HEK293 (cell line): ENCODE data around the gene TANGO2.

Experiments used
- CTCF ChIA-PET: fragments of 350-600 bp; formaldehyde crosslinking; extraction: SDS; loops from one replicate; lab custom pipeline; 2021; ENCODE audit warnings: antibody characterized with exemption; lab: Yijun Ruan, JAX
- POLR2A ChIA-PET: fragments of 300-600 bp; formaldehyde crosslinking; extraction: SDS; loops from one replicate; lab custom pipeline; 2020; ENCODE audit warnings: antibody characterized with exemption, inconsistent platforms; lab: Yijun Ruan, JAX
- H3K27ac ChIP-seq: fragments of 200-500 bp; sonication (Bioruptor generic); 2 replicates; pipeline ENCODE4 v1.5.1; 2014; ENCODE audit warnings: low read depth, low read length, control low read depth, inconsistent platforms; ENCODE audit errors: extremely low read depth
- H3K36me3 ChIP-seq, 2 experiments: fragments of 200-500 bp in 1 of 2; sonication (Bioruptor generic) in 1 of 2; 1 replicate in 1 of 2; 2 replicates in 1 of 2; pipeline ENCODE4 v1.5.1; 2014 to 2017; ENCODE audit warnings: inconsistent platforms in 2 of 2, low read length in 2 of 2; ENCODE audit not compliant: control insufficient read depth in 2 of 2, insufficient read depth in 1 of 2
- H3K4me1 ChIP-seq: fragments of 200-500 bp; sonication (Bioruptor generic); 2 replicates; pipeline ENCODE4 v1.5.1; 2014; ENCODE audit warnings: mild to moderate bottlenecking, low read length, inconsistent platforms; ENCODE audit not compliant: control insufficient read depth, insufficient read depth
- H3K4me3 ChIP-seq: 2 replicates; pipeline ENCODE4 v1.5.1; 2011; ENCODE audit warnings: low read depth, mild to moderate bottlenecking, control low read depth, low read length, moderate library complexity
- H3K9me3 ChIP-seq: fragments of 200-500 bp; sonication (Bioruptor generic); 2 replicates; pipeline ENCODE4 v1.5.1; 2014; ENCODE audit warnings: low read depth, low read length, inconsistent platforms; ENCODE audit not compliant: control insufficient read depth, insufficient read depth
- HOXC10 ChIP-seq: sonication (generic); formaldehyde crosslinking; IDR thresholded peaks from 2 replicates; pipeline ENCODE4 v1.8.1; 2023; ENCODE audit warnings: mild to moderate bottlenecking, missing genetic modification reagents
- KLF9 ChIP-seq: fragments of 450-650 bp; formaldehyde crosslinking; IDR thresholded peaks from 2 replicates; pipeline ENCODE4 v1.5.1; 2016; ENCODE audit warnings: missing biosample characterization, missing genetic modification characterization, low read depth
- OSR2 ChIP-seq: fragments of 450-650 bp; formaldehyde crosslinking; IDR thresholded peaks from 2 replicates; pipeline ENCODE4 v1.5.1; 2016; ENCODE audit warnings: missing biosample characterization, missing genetic modification characterization
- PATZ1 ChIP-seq: fragments of 450-650 bp; formaldehyde crosslinking; IDR thresholded peaks from 2 replicates; pipeline ENCODE4 v1.5.1; 2016; ENCODE audit warnings: missing biosample characterization, missing genetic modification characterization
- PRDM2 ChIP-seq: fragments of 450-650 bp; formaldehyde crosslinking; IDR thresholded peaks from 2 replicates; pipeline ENCODE4 v1.5.1; 2016; ENCODE audit warnings: missing biosample characterization, missing genetic modification characterization, borderline replicate concordance
- WT1 ChIP-seq: fragments of 450-650 bp; formaldehyde crosslinking; IDR thresholded peaks from 2 replicates; pipeline ENCODE4 v1.5.1; 2016; ENCODE audit warnings: missing biosample characterization, missing genetic modification characterization
- ZBTB1 ChIP-seq: fragments of 450-650 bp; formaldehyde crosslinking; IDR thresholded peaks from 2 replicates; pipeline ENCODE4 v1.5.1; 2016; ENCODE audit warnings: missing biosample characterization, missing genetic modification characterization
- ZBTB6 ChIP-seq: fragments of 450-650 bp; formaldehyde crosslinking; IDR thresholded peaks from 2 replicates; pipeline ENCODE4 v1.5.1; 2017; ENCODE audit warnings: missing biosample characterization, missing genetic modification characterization
- ZNF175 ChIP-seq: fragments of 450-650 bp; formaldehyde crosslinking; IDR thresholded peaks from 2 replicates; pipeline ENCODE4 v1.5.1; 2016; ENCODE audit warnings: missing biosample characterization, missing genetic modification characterization
- ZNF211 ChIP-seq: fragments of 450-650 bp; formaldehyde crosslinking; IDR thresholded peaks from 2 replicates; pipeline ENCODE4 v1.5.1; 2016; ENCODE audit warnings: low read depth, missing biosample characterization, missing genetic modification characterization
- ZNF292 ChIP-seq: fragments of 450-650 bp; formaldehyde crosslinking; IDR thresholded peaks from 2 replicates; pipeline ENCODE4 v1.5.1; 2016; ENCODE audit warnings: low read depth, missing biosample characterization, missing genetic modification characterization, borderline replicate concordance
- ZNF341 ChIP-seq: fragments of 450-650 bp; formaldehyde crosslinking; IDR thresholded peaks from 2 replicates; pipeline ENCODE4; 2016; ENCODE audit warnings: low read depth, missing biosample characterization, missing genetic modification characterization
- ZNF433 ChIP-seq: fragments of 450-650 bp; formaldehyde crosslinking; IDR thresholded peaks from 2 replicates; pipeline ENCODE4 v1.5.1; 2016; ENCODE audit warnings: missing biosample characterization, missing genetic modification characterization, low read depth
- ZNF521 ChIP-seq: fragments of 450-650 bp; formaldehyde crosslinking; IDR thresholded peaks from 2 replicates; pipeline ENCODE4 v1.5.1; 2017; ENCODE audit warnings: missing biosample characterization, mild to moderate bottlenecking, missing genetic modification characterization
- ZNF654 ChIP-seq: fragments of 450-650 bp; formaldehyde crosslinking; IDR thresholded peaks from 2 replicates; pipeline ENCODE4 v1.5.1; 2016; ENCODE audit warnings: low read depth, missing biosample characterization, missing genetic modification characterization
- ZNF704 ChIP-seq: fragments of 450-650 bp; formaldehyde crosslinking; IDR thresholded peaks from 2 replicates; pipeline ENCODE4 v1.5.1; 2016; ENCODE audit warnings: missing biosample characterization, missing genetic modification characterization
- ZNF768 ChIP-seq: fragments of 450-650 bp; formaldehyde crosslinking; IDR thresholded peaks from 2 replicates; pipeline ENCODE4 v1.5.1; 2018; ENCODE audit warnings: missing biosample characterization, mild to moderate bottlenecking, missing genetic modification characterization
- ZNF776 ChIP-seq: fragments of 450-650 bp; formaldehyde crosslinking; IDR thresholded peaks from 2 replicates; pipeline ENCODE4 v1.5.0; 2017; ENCODE audit warnings: missing biosample characterization, missing genetic modification characterization, borderline replicate concordance
- ZNF792 ChIP-seq: fragments of 450-650 bp; formaldehyde crosslinking; IDR thresholded peaks from 2 replicates; pipeline ENCODE4 v1.5.1; 2016; ENCODE audit warnings: missing biosample characterization, missing genetic modification characterization
- ZNF837 ChIP-seq: fragments of 450-650 bp; formaldehyde crosslinking; IDR thresholded peaks from 2 replicates; pipeline ENCODE4 v1.5.1; 2016; ENCODE audit warnings: missing biosample characterization, missing genetic modification characterization
- ZSCAN18 ChIP-seq: fragments of 450-650 bp; formaldehyde crosslinking; IDR thresholded peaks from 2 replicates; pipeline ENCODE4 v1.5.1; 2016; ENCODE audit warnings: missing biosample characterization, missing genetic modification characterization
- TF ChIP-seq, protein P1 (sequence below): fragments of 450-650 bp; formaldehyde crosslinking; IDR thresholded peaks from 2 replicates; pipeline ENCODE4 v1.5.1; 2016; ENCODE audit warnings: missing biosample characterization, missing genetic modification characterization

Gene TANGO2

GRCh38 chr22:20111045-20111688, 90.3 kb downstream of the TANGO2 start:
- Histone ChIP-seq H3K27ac (peak overlapping the region; percentile 18; the same call in 1 of the 2 replicates), H3K4me3 (no peak overlapping the region), H3K9me3 (no peaks in the 10 kb centered on the region), H3K4me1 (no peaks in the 10 kb centered on the region), H3K36me3 (peaks cover 4 to 99% of the 10 kb centered on the region in 2 experiments; a peak in 2 of 3 replicates)
- POLR2A ChIA-PET: interaction anchor here (0.7 to 1.5 kb wide), 7 partner anchors 15 to 146 kb away, joined by 3 to 5 read pairs (median 3); partner anchors contain the start of gene DGCR8
- CTCF ChIA-PET: interaction anchor here (0.6 to 1.4 kb wide), 13 partner anchors 9 to 159 kb away, joined by 3 to 7 read pairs (median 3); no protein-coding TSS in a partner anchor
- TF ChIP-seq ZNF654 (tag by site-specific recombination) (no peak), ZNF521 (tag by site-specific recombination) (no peak), ZBTB6 (no peak), ZNF175 (tag by site-specific recombination) (no peak), ZNF837 (0 out of 2 replicates have a peak, but pooled peaks have one; percentile 83), PATZ1 (tag by site-specific recombination) (peak; percentile 46; the same call in 1 of the 2 replicates), WT1 (tag by site-specific recombination) (peak; percentile 21; the same call in 1 of the 2 replicates), ZNF704 (no peak), ZNF211 (tag by site-specific recombination) (no peak), ZNF433 (no peak), ZSCAN18 (tag by site-specific recombination) (no peak), OSR2 (tag by site-specific recombination) (peak; percentile 81), ZNF292 (tag by site-specific recombination) (no peak), HOXC10 (no peak), ZNF768 (tag by site-specific recombination) (no peak), ZNF792 (tag by site-specific recombination) (no peak), ZNF776 (tag by site-specific recombination) (no peak), PRDM2 (tag by site-specific recombination) (no peak), ZBTB1 (tag by site-specific recombination) (no peak), KLF9 (tag by site-specific recombination) (0 out of 2 replicates have a peak, but pooled peaks have one; percentile 24), ZNF341 (tag by site-specific recombination) (no peak)
- TF ChIP-seq, protein P1, sequence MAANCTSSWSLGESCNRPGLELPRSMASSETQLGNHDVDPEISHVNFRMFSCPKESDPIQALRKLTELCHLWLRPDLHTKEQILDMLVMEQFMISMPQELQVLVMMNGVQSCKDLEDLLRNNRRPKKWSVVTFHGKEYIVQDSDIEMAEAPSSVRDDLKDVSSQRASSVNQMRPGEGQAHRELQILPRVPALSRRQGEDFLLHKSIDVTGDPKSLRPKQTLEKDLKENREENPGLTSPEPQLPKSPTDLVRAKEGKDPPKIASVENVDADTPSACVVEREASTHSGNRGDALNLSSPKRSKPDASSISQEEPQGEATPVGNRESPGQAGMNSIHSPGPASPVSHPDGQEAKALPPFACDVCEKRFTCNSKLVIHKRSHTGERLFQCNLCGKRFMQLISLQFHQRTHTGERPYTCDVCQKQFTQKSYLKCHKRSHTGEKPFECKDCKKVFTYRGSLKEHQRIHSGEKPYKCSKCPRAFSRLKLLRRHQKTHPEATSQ (tag by site-specific recombination): no peak
